GM12878 (cell line): ENCODE data around the gene THAP7. TPM values are rescaled to one million over a fixed set of nuclear protein-coding genes. Genes with fewer than 3 reads are reported as not detected.

Experiments used
- ATF3 ChIP-seq: IDR thresholded peaks from 2 replicates; pipeline ENCODE4 v1.6.1; 2011; ENCODE audit warnings: low read depth, mild to moderate bottlenecking, low read length, moderate library complexity, borderline replicate concordance; ENCODE audit errors: extremely low read depth
- NFXL1 ChIP-seq: fragments of 450-650 bp; IDR thresholded peaks from 2 replicates; pipeline ENCODE4 v1.6.1; 2017; ENCODE audit warnings: antibody characterized with exemption, mild to moderate bottlenecking, borderline replicate concordance
- NFYA ChIP-seq: IDR thresholded peaks from 2 replicates; pipeline ENCODE4 v1.6.1; 2011; ENCODE audit warnings: low read depth, mild to moderate bottlenecking, low read length, improper control_type of control experiment, borderline replicate concordance
- REST ChIP-seq: IDR thresholded peaks from 2 replicates; pipeline ENCODE4 v1.6.1; 2012; ENCODE audit warnings: mild to moderate bottlenecking, low read depth, low read length
- RUNX3 ChIP-seq: IDR thresholded peaks from 2 replicates; pipeline ENCODE4 v1.6.1; 2012; ENCODE audit warnings: low read length, inconsistent platforms
- WRNIP1 ChIP-seq: IDR thresholded peaks from 2 replicates; pipeline ENCODE4 v1.6.1; 2011; ENCODE audit warnings: low read depth, low read length, improper control_type of control experiment, borderline replicate concordance
- YY1 ChIP-seq: IDR thresholded peaks from 2 replicates; pipeline ENCODE4 v1.6.1; 2011; ENCODE audit warnings: low read depth, mild to moderate bottlenecking, low read length
- ZNF384 ChIP-seq: IDR thresholded peaks from 2 replicates; pipeline ENCODE4 v1.6.1; 2012; ENCODE audit warnings: low read depth, mild to moderate bottlenecking, low read length, improper control_type of control experiment, borderline replicate concordance
- polyA plus RNA-seq, 11 experiments: library from polyadenylated mRNA; depleted of rRNA in 4 of 11; unstranded in 6 of 11; stranded (reverse) in 5 of 11; fragments of >200 nt; fragmentation: Nextera tagmentation in 4 of 11; fragmentation: Illumina TruSeq in 1 of 11; extraction: Ambion mirVana in 4 of 11; extraction: Trizol in 1 of 11; gene quantifications; 1 replicate in 1 of 11; 2 replicates in 10 of 11; pipeline versions ENCODE4 v1.2.1 to v1.2.3, GENCODE V29; 2011 to 2016; ENCODE audit warnings: inconsistent platforms in 2 of 11, missing spikeins in 2 of 11, low read depth in 1 of 11
- total RNA-seq, 4 experiments: library from RNA; depleted of rRNA in 3 of 4; stranded (reverse); fragments of >200 nt in 3 of 4; fragmentation: Illumina TruSeq in 1 of 4; extraction: Trizol in 1 of 4; gene quantifications; 2 replicates each; pipeline versions ENCODE4 v1.2.1 to v1.2.3, GENCODE V29; 2013 to 2021
- TF ChIP-seq, protein P1 (sequence below): fragments of 450-650 bp; formaldehyde crosslinking; IDR thresholded peaks from 2 replicates; pipeline ENCODE4 v1.4.0; 2020; ENCODE audit warnings: mild to moderate bottlenecking, moderate library complexity

Gene THAP7
- total and polyA plus RNA-seq, 10 of the 15 experiments (the other 5 are each of a cell fraction or from before 2014, with no cell fraction given): 0.66 to 58.3 (median 26.3) TPM

- TF ChIP-seq, protein P1, sequence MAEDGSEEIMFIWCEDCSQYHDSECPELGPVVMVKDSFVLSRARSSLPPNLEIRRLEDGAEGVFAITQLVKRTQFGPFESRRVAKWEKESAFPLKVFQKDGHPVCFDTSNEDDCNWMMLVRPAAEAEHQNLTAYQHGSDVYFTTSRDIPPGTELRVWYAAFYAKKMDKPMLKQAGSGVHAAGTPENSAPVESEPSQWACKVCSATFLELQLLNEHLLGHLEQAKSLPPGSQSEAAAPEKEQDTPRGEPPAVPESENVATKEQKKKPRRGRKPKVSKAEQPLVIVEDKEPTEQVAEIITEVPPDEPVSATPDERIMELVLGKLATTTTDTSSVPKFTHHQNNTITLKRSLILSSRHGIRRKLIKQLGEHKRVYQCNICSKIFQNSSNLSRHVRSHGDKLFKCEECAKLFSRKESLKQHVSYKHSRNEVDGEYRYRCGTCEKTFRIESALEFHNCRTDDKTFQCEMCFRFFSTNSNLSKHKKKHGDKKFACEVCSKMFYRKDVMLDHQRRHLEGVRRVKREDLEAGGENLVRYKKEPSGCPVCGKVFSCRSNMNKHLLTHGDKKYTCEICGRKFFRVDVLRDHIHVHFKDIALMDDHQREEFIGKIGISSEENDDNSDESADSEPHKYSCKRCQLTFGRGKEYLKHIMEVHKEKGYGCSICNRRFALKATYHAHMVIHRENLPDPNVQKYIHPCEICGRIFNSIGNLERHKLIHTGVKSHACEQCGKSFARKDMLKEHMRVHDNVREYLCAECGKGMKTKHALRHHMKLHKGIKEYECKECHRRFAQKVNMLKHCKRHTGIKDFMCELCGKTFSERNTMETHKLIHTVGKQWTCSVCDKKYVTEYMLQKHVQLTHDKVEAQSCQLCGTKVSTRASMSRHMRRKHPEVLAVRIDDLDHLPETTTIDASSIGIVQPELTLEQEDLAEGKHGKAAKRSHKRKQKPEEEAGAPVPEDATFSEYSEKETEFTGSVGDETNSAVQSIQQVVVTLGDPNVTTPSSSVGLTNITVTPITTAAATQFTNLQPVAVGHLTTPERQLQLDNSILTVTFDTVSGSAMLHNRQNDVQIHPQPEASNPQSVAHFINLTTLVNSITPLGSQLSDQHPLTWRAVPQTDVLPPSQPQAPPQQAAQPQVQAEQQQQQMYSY (CRISPR knock-in tag): no peak
- TF ChIP-seq YY1 (no peak), NFYA (no peak), RUNX3 (no peak), WRNIP1 (no peak), ZNF384 (no peak), REST (no peak), NFXL1 (no peak), ATF3 (no peak)
These were observed 45.8 kb upstream of the THAP7 start (continued) for GRCh38 chr22:21047730-21048129.
